ENCODE measurements around the gene RPL41. TPM values are rescaled to one million over a fixed set of nuclear protein-coding genes. Genes with fewer than 3 reads are reported as not detected.
A peak's percentile ranks its signal among the peaks of the same experiment; 100 is the strongest.

RPL41 gene
- total and polyA plus RNA-seq, 9 of the 15 experiments (the other 6 are each of a cell fraction or from before 2014, with no cell fraction given): 3,403 to 11,276 (median 5,604) TPM

GRCh38 chr12:56158029-56158925 lies 41.8 kb downstream of the RPL41 start, which contains the start of gene MYL6 (continued):
- TF ChIP-seq CHD7 (IDR thresholded peaks at IDR 0.05; ENCODE audit: low read depth, low read length) (no peak), USF2 (CRISPR knock-in tag; IDR thresholded peaks at IDR 0.05) (no peak), ERF (CRISPR knock-in tag; IDR thresholded peaks at IDR 0.05) (peak; percentile 94), HDAC3 (IDR thresholded peaks at IDR 0.05; ENCODE audit: borderline replicate concordance, partially characterized antibody) (no peak), HMBOX1 (IDR thresholded peaks at IDR 0.05) (peak; percentile 64), ARHGAP35 (IDR thresholded peaks at IDR 0.05; ENCODE audit: partially characterized antibody) (no peak), ELF4 (CRISPR knock-in tag; IDR thresholded peaks at IDR 0.05) (peak; percentile 99), SRSF1 (IDR thresholded peaks at IDR 0.05; ENCODE audit: low read depth, low read length) (no peak), CHCHD3 (CRISPR knock-in tag; IDR thresholded peaks at IDR 0.05) (0 out of 2 replicates have a peak, but pooled peaks have one; percentile 75), ZNF830 (CRISPR knock-in tag; IDR thresholded peaks at IDR 0.05) (peak; percentile 95), NRF1 (conservative IDR thresholded peaks at IDR 0.05 in 1 of 2, IDR thresholded peaks at IDR 0.05 in 1 of 2) (no peak), HOXB6 (CRISPR knock-in tag; IDR thresholded peaks at IDR 0.05; ENCODE audit: borderline replicate concordance) (peak; percentile 86; the same call in 1 of the 2 replicates), HDGF (IDR thresholded peaks at IDR 0.05) (no peak)

All from K562 (cell line).